Urinary bladder (tissue), 4 donors: Measurements from ENCODE around the gene MEF2D. TPM values are rescaled to one million over a fixed set of nuclear protein-coding genes. Genes with fewer than 3 reads are reported as not detected.

Source experiments
- DNase-seq: peaks from one replicate; pipeline ENCODE4 v3.0.0-alpha.2; 2015; ENCODE audit errors: extremely low spot score
- H3K27ac ChIP-seq: one replicate; pipeline ENCODE4 v1.5.1; 2013; ENCODE audit warnings: low read depth, mild to moderate bottlenecking, moderate library complexity
- H3K36me3 ChIP-seq: one replicate; pipeline ENCODE4 v1.6.1; 2013; ENCODE audit warnings: mild to moderate bottlenecking, moderate library complexity; ENCODE audit not compliant: insufficient read depth
- H3K4me1 ChIP-seq: one replicate; pipeline ENCODE4 v1.6.1; 2013; ENCODE audit warnings: mild to moderate bottlenecking, moderate library complexity; ENCODE audit not compliant: insufficient read depth
- H3K4me3 ChIP-seq: one replicate; pipeline ENCODE4 v1.5.1; 2013; ENCODE audit warnings: low read depth, low read length
- WGBS: extraction: QIAGEN DNeasy Blood & Tissue Kit; methylation state at CpG from one replicate; pipeline ENCODE4 v1.1.7; 2013; 5-methylcytosine and 5-hydroxymethylcytosine counted together
- polyA plus RNA-seq: library from polyadenylated mRNA; stranded (reverse); fragments of 200-250 nt; gene quantifications from one replicate; pipeline ENCODE4 v1.2.3, GENCODE V29; 2013
- total RNA-seq: library from RNA; depleted of rRNA; stranded (reverse); fragments of >200 nt; gene quantifications from one replicate; pipeline ENCODE4 v1.2.3, GENCODE V29; 2014
- donor health status: healthy with polysubstance abuse.
- donor health status: healthy.

The MEF2D gene
- total and polyA plus RNA-seq, 2 donors, result 10.0 to 55.5 TPM

DNA sequence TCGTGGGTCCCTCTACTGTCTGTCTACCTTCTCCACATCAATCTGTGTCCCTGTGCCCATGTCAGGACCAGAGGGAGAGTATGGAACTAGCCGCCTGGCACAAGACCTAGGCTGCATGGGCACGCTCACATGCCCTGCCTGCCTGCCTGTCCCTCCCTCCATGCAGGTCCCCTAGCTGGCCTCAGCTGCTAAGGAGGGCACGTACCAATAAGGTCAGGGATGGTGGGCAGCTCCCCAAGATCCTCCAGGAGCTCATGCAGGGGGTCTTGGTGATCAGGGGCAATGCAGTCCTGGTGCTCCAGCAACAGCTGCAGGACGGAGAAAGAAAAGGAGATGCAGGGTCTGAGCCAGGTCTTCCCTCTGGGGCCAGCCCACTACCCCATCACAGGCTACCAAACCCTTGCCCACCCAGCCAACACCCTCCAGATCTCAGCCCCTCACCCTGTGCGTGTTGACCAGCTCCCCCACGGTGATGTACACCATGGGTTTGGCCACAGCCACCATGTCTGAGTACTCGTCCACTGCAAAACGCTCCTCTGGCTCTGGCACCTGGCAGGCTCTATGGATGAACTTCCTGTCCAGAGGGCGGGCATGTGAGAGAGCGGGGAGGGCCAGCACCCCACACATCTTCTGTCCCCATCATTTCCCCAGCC is 33.1 kb upstream of the MEF2D start:
- no peaks in the 10 kb centered on the region for H3K36me3 ChIP-seq
- no peak overlapping the region for H3K4me3 ChIP-seq
- no peak for DNase-seq
- no peaks in the 10 kb centered on the region for H3K4me1 ChIP-seq
- H3K27ac ChIP-seq, result no peak overlapping the region
- 86% methylated on average over 11 of the region's 11 CpGs for WGBS

DNA sequence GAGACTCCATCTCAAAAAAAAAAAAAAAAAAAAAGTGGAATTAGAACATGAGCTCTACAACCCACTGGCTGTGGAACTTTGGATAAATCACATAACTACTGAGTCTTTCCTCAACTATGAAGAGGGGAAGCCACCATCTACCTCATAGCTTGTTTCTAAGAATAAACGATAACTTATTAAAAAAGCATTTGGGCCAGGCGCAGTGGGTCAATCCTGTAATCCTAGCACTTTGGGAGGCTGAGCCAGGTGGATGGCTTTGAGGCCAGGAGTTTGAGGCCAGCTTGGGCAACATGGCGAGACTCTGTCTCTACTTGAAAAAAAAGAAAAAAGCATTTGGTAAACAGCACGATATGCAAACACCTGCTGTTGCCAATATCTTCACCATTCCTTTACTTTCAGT is 31.8 kb upstream of the MEF2D start:
- H3K36me3 ChIP-seq, result no peaks in the 10 kb centered on the region
- DNase-seq, result no peak
- H3K27ac ChIP-seq, result no peak overlapping the region
- H3K4me1 ChIP-seq, result no peaks in the 10 kb centered on the region
- no peak overlapping the region for H3K4me3 ChIP-seq
- WGBS, result 90% methylated on average over 4 of the region's 4 CpGs

GRCh38 chr1:156530006-156530405 is 29.4 kb upstream of the MEF2D start:
- H3K36me3 ChIP-seq, result no peaks in the 10 kb centered on the region
- no peak for DNase-seq
- no peak overlapping the region for H3K4me3 ChIP-seq
- WGBS, result 98% methylated on average over 18 of the region's 18 CpGs
- H3K4me1 ChIP-seq, result no peaks in the 10 kb centered on the region
- no peak overlapping the region for H3K27ac ChIP-seq

GRCh38 chr1:156528875-156529425 is 28.4 kb upstream of the MEF2D start:
- 94% methylated on average over 8 of the region's 8 CpGs for WGBS
- H3K36me3 ChIP-seq, result no peaks in the 10 kb centered on the region
- H3K4me3 ChIP-seq, result no peak overlapping the region
- no peak overlapping the region for H3K27ac ChIP-seq
- H3K4me1 ChIP-seq, result no peaks in the 10 kb centered on the region
- no peak for DNase-seq

GRCh38 chr1:156528231-156528630 is 27.7 kb upstream of the MEF2D start:
- no peak overlapping the region for H3K27ac ChIP-seq

DNA sequence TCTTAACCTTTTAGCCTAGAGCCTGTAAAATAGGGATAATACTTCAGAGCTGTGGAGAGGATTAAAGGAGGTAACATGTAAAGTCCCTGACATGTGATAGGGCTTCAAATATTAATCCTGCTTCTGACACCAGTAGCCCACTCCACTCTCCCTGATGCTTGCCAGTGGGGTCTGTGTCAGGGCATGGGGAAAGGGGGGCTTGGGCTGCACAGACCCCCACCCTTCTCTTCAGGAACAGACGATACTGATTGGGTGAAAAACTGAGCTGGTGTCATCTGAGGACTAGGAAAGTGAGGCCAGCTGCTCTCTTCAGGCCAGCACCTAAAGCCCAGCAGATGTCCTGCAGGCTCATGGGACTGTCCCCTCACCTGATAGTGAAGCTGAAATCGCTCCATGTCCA is 27.0 kb upstream of the MEF2D start:
- Histone ChIP-seq H3K36me3 (no peaks in the 10 kb centered on the region), H3K4me3 (no peak overlapping the region), H3K27ac (no peak overlapping the region), H3K4me1 (no peaks in the 10 kb centered on the region)
- 93% methylated on average over 2 of the region's 2 CpGs for WGBS
- DNase-seq, result no peak

More at GRCh38 chr1:156528231-156528630, 27.7 kb upstream of the MEF2D start:
- DNase-seq, result no peak
- WGBS, result 86% methylated on average over 5 of the region's 5 CpGs
- Histone ChIP-seq H3K4me1 (no peaks in the 10 kb centered on the region), H3K36me3 (no peaks in the 10 kb centered on the region), H3K4me3 (no peak overlapping the region)

DNA sequence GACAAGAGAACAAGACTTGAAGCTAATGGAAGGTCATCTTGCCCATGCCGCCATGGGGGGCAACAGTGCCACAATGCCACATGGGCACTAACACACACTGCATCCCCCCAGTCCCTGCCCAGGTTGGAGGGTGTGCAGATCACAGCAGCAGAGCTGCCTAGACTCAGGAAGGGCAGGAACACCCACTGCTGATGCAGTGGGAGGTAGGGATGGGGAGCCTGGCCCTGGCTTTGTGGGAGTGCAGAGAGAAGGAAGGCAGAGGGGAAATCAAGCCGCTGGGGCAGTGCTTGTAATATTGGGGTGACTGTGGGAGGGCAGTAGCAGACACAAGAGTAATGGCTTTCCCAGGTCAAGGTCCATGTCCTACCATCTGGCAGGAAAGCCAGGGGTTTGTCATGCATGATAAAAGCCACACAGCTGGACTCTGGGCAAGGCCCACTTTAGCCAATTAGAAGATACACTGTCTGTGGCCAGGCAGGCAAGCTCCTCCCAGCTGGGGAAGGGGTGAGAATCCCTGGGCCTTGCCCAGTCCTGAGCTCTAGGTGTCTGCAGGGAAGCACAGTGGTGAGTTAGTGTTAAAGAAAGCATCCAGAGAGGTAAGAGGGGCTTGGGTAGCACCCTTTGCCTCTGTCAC is 25.4 kb upstream of the MEF2D start:
- no peak overlapping the region for H3K27ac ChIP-seq
- 86% methylated on average over 2 of the region's 2 CpGs for WGBS
- no peaks in the 10 kb centered on the region for H3K4me1 ChIP-seq
- no peak for DNase-seq
- H3K4me3 ChIP-seq, result no peak overlapping the region
- H3K36me3 ChIP-seq, result no peaks in the 10 kb centered on the region

- H3K4me3 ChIP-seq, result no peak overlapping the region
- no peak for DNase-seq
- no peaks in the 10 kb centered on the region for H3K4me1 ChIP-seq
- 50% methylated on average over 6 of the region's 6 CpGs for WGBS
- no peaks in the 10 kb centered on the region for H3K36me3 ChIP-seq
- no peak overlapping the region for H3K27ac ChIP-seq
These were observed 24.5 kb upstream of the MEF2D start for GRCh38 chr1:156525071-156525501.

- no peak for DNase-seq
- Histone ChIP-seq H3K27ac (no peak overlapping the region), H3K36me3 (no peaks in the 10 kb centered on the region), H3K4me3 (no peak overlapping the region), H3K4me1 (no peaks in the 10 kb centered on the region)
- WGBS, result 68% methylated on average over 3 of the region's 3 CpGs
These were observed 23.9 kb upstream of the MEF2D start for GRCh38 chr1:156524481-156524869.

- H3K27ac ChIP-seq, result no peak overlapping the region
- no peaks in the 10 kb centered on the region for H3K4me1 ChIP-seq
- WGBS, result 83% methylated on average over 2 of the region's 2 CpGs
- no peak overlapping the region for H3K4me3 ChIP-seq
- no peak for DNase-seq
- H3K36me3 ChIP-seq, result no peaks in the 10 kb centered on the region
These were observed 23.4 kb upstream of the MEF2D start for GRCh38 chr1:156523801-156524480.

GRCh38 chr1:156522443-156522970 is 21.9 kb upstream of the MEF2D start:
- Histone ChIP-seq H3K27ac (no peak overlapping the region), H3K4me3 (no peak overlapping the region), H3K4me1 (no peaks in the 10 kb centered on the region), H3K36me3 (no peaks in the 10 kb centered on the region)
- no peak for DNase-seq

DNA sequence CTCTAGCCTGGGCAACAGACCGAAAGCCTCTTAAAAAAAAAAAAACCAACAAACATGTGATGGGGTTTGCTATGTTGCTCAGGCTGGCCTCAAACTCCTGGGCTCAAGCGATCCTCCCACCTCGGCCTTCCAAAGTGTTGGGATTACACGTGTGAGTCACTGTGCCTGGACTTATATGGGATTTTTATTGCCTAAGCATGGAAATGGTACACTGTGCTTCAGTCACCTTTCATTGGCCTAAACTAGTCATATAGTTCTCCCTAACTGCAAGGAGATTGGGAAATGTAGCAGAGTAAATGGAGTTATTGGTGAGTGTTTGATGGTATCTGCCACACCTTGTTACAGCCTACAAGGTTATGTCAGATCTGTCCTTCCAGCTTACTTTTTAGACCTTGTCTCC is 17.2 kb upstream of the MEF2D start:
- H3K36me3 ChIP-seq, result no peaks in the 10 kb centered on the region
- 88% methylated on average over 4 of the region's 4 CpGs for WGBS
- H3K4me1 ChIP-seq, result no peaks in the 10 kb centered on the region
- no peak for DNase-seq
- no peak overlapping the region for H3K27ac ChIP-seq
- no peak overlapping the region for H3K4me3 ChIP-seq

DNA sequence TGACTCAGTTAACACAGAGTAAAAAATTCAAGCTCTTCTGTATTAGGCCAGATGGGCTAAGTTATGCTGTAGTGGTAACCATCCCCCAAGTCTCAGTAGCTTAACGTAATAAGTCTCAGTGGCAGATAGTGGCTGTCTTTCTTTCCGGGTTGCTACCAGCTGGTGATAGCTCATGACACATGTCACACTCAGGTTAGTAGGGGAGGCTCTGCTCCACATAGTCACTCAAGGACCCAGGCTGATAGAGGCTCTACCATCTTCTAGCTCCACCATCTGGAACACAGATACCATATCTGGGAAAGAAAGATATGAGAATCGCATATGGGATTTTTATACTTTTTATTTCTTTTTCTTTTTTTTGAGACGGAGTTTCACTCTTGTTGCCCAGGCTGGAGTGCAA is 16.2 kb upstream of the MEF2D start:
- WGBS, result 93% methylated on average over 4 of the region's 4 CpGs
- no peak for DNase-seq
- Histone ChIP-seq H3K4me1 (no peaks in the 10 kb centered on the region), H3K36me3 (no peaks in the 10 kb centered on the region), H3K27ac (no peak overlapping the region), H3K4me3 (no peak overlapping the region)

GRCh38 chr1:156515956-156516355 is 15.4 kb upstream of the MEF2D start:
- H3K4me3 ChIP-seq, result no peak overlapping the region
- no peak for DNase-seq
- H3K27ac ChIP-seq, result no peak overlapping the region
- no peaks in the 10 kb centered on the region for H3K36me3 ChIP-seq
- H3K4me1 ChIP-seq, result no peaks in the 10 kb centered on the region
- 80% methylated on average over 2 of the region's 2 CpGs for WGBS
